NCI-H1105 treated with DMSO at 0.1 percent for 48 hours (cell line): Measurements from ENCODE around the gene SUPT6H.

Experiments
- DNase-seq: peaks from one replicate; lab custom pipeline; 2025; lab: John Stamatoyannopoulos, UW

Gene SUPT6H

GRCh38 chr17:28702026-28702751 is 40.2 kb downstream of the SUPT6H start:
- DNase-seq, result no peak

GRCh38 chr17:28702752-28703150 is 40.7 kb downstream of the SUPT6H start:
- no peak for DNase-seq

GRCh38 chr17:28703552-28704218 is 41.7 kb downstream of the SUPT6H start:
- DNase-seq, result no peak

GRCh38 chr17:28704219-28704858 is 42.3 kb downstream of the SUPT6H start:
- no peak for DNase-seq

GRCh38 chr17:28705074-28705659 is 43.2 kb downstream of the SUPT6H start:
- DNase-seq, result no peak

- DNase-seq, result no peak
Measured at GRCh38 chr17:28705728-28706334, 43.8 kb downstream of the SUPT6H start.

- DNase-seq, result no peak
Measured at GRCh38 chr17:28706471-28707338, 44.7 kb downstream of the SUPT6H start.

- no peak for DNase-seq
Measured at GRCh38 chr17:28707339-28707720, 45.3 kb downstream of the SUPT6H start.

GRCh38 chr17:28710861-28711722 is 49.1 kb downstream of the SUPT6H start:
- peak; percentile 79 for DNase-seq

GRCh38 chr17:28711723-28712031 is 49.7 kb downstream of the SUPT6H start, which contains the start of gene PROCA1:
Gene PROCA1 (minus strand): TSS chr17:28711888. CDS start chr17:28711660, 228 bp downstream.
- no peak for DNase-seq

GRCh38 chr17:28712032-28712704 is 50.2 kb downstream of the SUPT6H start:
- no peak for DNase-seq

GRCh38 chr17:28712705-28713415 is 50.9 kb downstream of the SUPT6H start:
- no peak for DNase-seq

GRCh38 chr17:28714281-28714680 is 52.3 kb downstream of the SUPT6H start:
- DNase-seq, result no peak

- DNase-seq, result no peak
Measured at GRCh38 chr17:28715217-28715616, 53.2 kb downstream of the SUPT6H start.

- DNase-seq, result no peak
Measured at GRCh38 chr17:28716740-28717577, 55.0 kb downstream of the SUPT6H start.

- DNase-seq, result no peak
Measured at GRCh38 chr17:28717578-28718332, 55.8 kb downstream of the SUPT6H start, which contains the start of gene RAB34. Gene RAB34 (minus strand): TSS chr17:28717868. CDS start chr17:28717266, 602 bp downstream.

- DNase-seq, result no peak
Measured at GRCh38 chr17:28718333-28719020, 56.5 kb downstream of the SUPT6H start.
